GM12864 (cell line): ENCODE data around the gene BPHL.

Experiments used
- DNase-seq: peaks from one replicate; pipeline ENCODE4 v3.0.0-alpha.2; 2011; ENCODE audit warnings: low read depth
- H3K4me3 ChIP-seq: 2 replicates; pipeline ENCODE4 v1.5.1; 2011; ENCODE audit warnings: mild to moderate bottlenecking, low read depth, low read length, control low read depth
- TF ChIP-seq, protein P1 (sequence below): IDR thresholded peaks from 2 replicates; pipeline ENCODE4 v1.5.1; 2011; ENCODE audit warnings: low read depth, mild to moderate bottlenecking, moderate library complexity, low read length, control low read depth, inconsistent platforms; ENCODE audit errors: missing control alignments

BPHL gene

GRCh38 chr6:3200682-3201081 lies 82.2 kb downstream of the BPHL start:
- DNase-seq, result no peak
- TF ChIP-seq, protein P1, sequence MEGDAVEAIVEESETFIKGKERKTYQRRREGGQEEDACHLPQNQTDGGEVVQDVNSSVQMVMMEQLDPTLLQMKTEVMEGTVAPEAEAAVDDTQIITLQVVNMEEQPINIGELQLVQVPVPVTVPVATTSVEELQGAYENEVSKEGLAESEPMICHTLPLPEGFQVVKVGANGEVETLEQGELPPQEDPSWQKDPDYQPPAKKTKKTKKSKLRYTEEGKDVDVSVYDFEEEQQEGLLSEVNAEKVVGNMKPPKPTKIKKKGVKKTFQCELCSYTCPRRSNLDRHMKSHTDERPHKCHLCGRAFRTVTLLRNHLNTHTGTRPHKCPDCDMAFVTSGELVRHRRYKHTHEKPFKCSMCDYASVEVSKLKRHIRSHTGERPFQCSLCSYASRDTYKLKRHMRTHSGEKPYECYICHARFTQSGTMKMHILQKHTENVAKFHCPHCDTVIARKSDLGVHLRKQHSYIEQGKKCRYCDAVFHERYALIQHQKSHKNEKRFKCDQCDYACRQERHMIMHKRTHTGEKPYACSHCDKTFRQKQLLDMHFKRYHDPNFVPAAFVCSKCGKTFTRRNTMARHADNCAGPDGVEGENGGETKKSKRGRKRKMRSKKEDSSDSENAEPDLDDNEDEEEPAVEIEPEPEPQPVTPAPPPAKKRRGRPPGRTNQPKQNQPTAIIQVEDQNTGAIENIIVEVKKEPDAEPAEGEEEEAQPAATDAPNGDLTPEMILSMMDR, result no peak
- H3K4me3 ChIP-seq, result no peak overlapping the region

DNA sequence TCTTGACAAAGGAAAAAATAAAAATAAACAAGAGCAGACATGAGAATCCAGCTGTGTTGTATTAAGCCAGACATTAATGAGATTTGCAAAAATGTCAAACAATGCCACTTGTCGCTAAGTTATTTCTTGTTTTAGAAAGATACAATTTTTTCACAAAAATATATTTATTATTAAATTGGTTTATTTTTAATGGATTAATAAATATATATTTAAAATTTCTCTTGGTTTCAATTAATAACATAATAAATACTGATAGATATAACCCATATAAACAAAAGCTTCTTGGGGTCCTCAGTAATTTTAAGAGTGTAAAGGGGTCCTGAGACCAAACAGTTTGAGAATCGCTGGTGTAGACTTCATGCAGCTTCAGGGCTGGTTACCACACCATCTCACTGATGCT lies 82.9 kb downstream of the BPHL start:
- TF ChIP-seq, protein P1, result no peak
- no peak for DNase-seq
- no peak overlapping the region for H3K4me3 ChIP-seq
